CD4-positive, alpha-beta T cell treated with Interleukin-1 beta for 1 hour (primary cell): ENCODE data around the gene MEGF11.

Experiments
- DNase-seq, 2 donors: peaks; one replicate each; pipeline ENCODE4 v3.0.0-alpha.2; 2020 to 2022

Gene MEGF11

DNA sequence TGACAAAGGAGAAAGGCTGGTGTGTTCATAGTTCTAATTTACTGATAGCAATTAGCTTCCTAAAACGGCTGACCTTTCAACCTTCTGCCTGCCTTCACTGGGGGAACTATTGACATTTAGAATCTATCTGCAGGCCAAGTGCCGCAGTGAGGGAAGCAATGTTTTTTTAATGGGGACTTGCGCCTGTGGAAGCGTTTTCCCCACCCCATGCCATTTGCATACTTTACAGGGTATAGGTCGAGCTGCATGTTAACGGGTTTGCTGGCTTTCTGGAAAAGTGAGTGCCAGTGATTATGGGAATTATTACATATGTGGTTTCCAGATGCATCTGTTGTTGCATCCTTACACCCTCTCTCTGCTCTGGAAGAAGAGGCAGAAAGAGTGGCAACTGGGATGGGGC lies 204.2 kb downstream of the MEGF11 start:
- DNase-seq: no peak

DNA sequence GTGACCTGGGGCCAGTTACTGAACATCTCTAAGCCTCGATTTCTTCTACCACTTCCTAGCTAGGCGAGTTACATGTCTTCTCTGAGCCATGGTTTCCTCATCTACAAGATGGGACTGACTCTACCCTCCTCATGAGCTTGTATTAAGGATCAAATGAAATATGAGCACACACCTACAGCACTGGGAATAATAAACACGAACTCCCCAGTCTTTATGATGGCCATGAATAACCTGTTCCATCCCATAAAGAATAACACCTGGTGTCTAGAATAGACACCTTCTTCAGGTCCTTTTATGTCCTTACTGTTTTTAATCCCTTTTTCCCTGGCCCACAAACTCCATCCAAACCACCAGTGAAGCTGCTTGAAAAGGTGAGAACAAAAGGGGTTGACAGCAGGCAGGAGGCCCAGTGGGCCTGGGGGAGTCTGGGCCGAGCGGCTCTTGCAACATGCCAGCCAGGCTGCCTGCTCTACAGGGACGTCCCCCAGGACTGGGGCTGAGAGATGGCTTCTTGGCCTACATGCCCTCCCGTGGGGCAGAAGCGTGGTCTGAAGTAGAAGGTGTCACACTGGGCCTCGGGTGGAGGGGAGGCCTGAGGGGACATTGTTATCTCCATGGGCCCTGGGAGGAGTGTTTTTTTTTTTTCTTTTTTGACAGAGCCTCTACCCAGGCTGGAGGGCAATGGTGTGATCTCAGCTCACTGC lies 206.1 kb downstream of the MEGF11 start:
- no peak for DNase-seq

DNA sequence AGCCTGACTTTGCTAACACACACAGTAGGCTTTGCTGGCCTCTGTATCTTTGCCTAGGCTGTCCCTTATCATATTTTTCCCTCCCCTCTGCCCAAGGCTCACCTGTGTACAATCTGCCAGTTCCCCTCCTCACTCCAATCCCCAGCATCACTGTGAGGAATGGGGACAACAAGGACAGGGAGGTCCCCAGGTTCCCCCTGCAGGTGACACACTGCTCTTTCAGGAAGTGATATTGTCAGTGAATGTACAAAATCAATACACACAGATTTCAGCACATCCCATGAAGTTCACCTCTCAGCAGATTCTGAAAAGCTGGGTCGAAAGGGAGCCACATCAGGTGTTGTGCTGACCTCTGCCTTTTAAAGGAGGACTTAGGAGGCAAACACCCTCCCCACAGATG lies 206.8 kb downstream of the MEGF11 start:
- DNase-seq: no peak

GRCh38 chr15:66046326-66046725 lies 207.2 kb downstream of the MEGF11 start:
- no peak for DNase-seq

- no peak for DNase-seq
Observed at GRCh38 chr15:66045542-66045941, 208.0 kb downstream of the MEGF11 start.

DNA sequence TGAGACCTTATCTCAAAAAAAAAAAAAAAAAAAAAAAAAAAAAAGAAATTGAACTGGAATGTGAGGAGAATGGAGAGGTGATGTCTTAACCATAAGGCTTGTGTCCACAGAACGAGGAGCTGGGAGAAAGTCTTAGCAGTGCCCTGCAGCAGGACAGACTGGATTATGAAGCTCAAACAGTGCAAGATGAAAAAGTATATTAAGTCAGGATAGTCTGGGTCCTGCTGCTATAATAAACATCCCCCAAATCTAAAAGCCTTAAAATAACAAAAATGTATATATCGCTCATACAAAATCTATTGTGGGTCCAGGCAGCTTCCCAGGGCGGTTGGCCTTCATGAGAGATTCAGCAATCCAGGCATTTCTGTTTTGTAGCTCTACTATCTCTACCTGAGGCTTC lies 208.7 kb downstream of the MEGF11 start:
- DNase-seq: no peak

DNA sequence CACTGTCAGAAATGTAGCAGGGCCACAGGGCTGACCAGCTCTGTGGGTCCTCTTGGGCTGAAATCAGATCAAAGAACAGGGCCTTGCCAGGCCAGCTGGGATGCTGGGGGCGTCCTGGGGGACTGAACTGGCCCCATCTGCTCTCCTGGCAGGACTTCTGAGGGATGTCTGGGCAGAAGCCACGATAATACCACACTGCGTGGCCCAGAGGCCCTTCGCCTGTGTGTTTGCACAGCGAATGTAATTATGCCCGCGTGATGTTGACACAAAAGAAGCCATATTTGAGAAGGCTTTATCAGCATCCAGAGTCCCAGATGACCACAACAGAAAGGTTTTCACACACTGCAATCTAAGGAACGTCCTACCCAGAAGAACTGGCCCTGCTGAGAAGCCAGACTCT lies 210.3 kb downstream of the MEGF11 start:
- DNase-seq: no peak

GRCh38 chr15:66042624-66043023 lies 210.9 kb downstream of the MEGF11 start:
- no peak for DNase-seq

GRCh38 chr15:66041276-66041675 lies 212.3 kb downstream of the MEGF11 start:
- no peak for DNase-seq

- DNase-seq: no peak
Observed at GRCh38 chr15:66040211-66040892, 213.2 kb downstream of the MEGF11 start.

DNA sequence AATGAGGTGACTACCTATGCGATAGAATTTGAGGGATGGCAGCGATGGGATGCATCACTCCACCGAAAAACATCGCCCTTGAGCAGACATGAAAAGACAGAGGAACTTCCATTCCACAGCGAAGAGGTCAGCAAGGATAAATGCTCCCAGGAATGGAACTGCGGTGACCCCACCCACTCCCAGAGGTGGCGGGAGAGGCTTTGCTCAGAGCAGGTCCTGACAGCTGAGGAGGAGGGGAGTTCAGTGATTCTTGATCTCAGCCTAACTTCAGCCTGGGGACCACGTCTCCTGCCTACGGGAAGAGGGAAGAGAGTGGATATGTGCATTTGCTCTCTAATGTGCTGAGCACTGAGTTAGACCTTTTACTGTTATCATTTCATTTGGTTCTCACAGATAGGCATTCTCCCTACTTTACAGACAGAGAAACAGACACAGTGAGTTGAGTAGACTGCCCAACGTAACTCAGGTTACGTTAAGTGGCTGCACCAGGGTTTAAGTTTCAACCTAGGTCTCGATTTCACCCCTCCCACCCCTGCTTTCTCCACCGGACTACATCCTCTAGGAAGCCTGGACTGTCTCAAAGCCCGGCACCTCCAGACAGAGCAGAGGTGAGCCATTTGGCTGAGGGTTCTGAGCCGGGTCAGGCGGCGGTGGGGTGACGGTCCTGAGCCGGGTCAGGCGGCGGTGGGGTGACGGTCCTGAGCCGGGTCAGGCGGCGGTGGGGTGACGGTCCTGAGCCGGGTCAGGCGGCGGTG lies 214.3 kb downstream of the MEGF11 start:
- DNase-seq: no peak

- DNase-seq: no peak
Observed at GRCh38 chr15:66038387-66039116, 215.0 kb downstream of the MEGF11 start.

DNA sequence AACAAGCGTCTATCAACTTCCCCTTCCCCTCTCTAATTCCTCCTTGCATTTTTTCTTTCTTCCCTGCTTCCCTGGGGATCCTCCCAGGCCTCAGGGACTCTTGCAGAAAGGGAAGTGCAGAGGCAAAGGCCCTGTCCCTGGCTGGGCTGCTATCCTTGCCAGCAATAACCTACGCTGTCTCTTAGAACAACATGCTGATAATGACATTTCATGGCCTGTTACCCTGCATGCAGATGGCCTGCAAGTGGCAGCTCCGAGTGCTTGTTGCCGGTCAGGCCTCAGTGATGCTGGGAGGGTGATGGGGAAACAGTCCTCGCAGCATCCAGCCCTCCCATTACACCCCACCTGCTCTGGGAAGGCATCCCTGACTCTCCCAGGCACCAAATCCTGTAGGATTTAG lies 216.7 kb downstream of the MEGF11 start:
- DNase-seq: no peak

DNA sequence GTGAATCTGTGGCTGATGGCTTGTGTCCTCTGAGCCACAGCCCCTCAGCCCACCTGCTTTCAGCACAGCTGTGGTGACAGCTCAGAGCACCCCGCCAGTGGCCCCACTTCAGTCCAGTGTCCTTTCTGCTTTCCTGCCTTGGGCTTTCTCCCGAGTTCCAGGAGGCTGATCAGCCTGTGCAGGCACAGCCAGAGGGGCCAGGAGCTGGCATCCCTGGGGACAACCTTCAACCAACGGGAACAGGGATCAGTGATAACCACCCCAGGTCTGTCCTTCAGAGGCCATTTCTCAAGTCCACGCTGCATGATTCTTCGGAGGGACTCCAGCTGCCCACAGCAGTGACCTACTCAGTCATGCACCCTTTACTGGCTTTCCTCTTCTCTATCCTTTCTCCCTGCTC lies 217.6 kb downstream of the MEGF11 start:
- DNase-seq: no peak

DNA sequence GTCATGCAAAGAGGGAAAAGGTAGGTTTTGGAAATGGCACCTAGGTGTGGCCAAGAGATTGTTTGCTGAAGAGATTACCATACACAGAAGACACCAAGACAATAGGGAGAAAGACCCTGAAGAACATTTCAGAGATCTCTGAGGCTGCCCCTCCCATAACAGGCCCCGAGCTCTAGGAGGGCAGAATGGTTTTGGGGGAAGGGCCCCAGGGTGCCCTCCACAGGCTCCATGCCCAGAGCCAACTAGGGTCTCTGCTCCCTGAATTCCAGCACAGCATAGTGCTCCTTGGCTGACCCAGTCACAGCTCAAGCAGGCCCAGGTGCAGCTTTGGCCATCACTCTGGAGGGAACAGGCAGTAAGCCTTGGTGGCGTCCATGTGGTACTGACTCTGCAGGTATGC lies 220.4 kb downstream of the MEGF11 start:
- DNase-seq: no peak

DNA sequence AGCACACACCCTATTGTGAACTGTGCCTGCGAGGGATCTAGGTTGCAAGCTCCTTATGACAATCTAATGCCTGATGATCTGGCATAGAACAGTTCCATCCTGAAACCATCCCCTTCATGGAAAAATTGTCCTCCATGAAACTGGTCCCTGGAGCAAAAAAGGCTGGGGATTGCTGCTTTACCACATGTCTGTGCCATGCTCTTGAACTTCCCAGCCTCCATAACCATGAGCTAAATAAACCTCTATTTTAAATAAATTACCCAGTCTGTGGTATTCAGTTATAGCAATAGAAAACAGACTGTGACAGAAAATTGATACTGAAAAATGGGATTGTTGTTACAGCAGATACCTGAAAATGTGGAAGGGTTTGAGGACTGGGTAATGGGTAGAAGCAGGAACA lies 221.5 kb downstream of the MEGF11 start:
- no peak for DNase-seq

GRCh38 chr15:66030650-66031049 lies 222.9 kb downstream of the MEGF11 start:
- DNase-seq: no peak

DNA sequence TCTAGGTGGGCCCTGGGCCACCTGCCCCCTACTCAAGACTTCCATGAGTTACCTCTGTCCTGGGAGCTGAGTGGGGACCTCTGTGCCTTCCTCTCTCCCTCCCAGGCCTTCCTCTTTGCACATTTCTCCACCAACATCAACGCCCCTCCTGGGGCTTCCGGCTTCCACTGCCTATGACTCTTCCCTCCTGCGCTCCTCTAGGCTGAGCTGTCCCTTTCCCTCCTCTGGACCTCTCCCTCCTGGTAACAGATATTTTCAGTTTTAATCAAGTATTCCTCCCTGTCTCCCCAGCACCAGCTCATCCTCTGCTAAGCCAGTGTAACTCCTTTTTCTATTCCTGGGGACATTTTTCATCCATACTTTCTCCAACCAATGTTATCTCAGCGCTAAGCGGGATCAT lies 223.9 kb downstream of the MEGF11 start:
- DNase-seq: no peak

DNA sequence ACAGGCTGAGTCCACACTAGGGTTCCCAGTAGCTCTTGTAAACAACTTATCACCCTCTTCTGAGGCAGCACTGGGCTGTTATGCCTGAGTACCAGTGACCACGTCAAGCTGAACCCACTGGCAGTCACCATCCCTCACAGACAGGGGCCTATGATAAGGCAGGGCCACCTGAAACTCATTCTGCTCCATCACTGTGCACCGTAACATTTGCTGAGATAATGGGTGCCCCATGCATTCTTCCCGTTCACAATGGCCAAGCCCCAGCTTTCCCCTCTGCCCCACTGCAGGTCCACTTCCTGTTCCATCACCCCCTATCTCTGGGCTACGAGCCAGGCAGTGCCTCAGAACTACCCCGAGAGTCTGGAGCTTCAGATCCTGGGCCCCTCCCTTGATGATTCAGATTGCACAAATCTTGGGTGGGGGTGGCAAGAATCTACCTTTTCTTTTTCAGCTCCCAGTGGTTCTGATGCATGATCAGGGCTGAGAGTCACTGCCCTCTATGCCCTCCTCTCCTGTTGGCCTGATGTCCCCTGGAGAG lies 226.2 kb downstream of the MEGF11 start:
- DNase-seq: no peak

GRCh38 chr15:66025972-66026371 lies 227.6 kb downstream of the MEGF11 start:
- no peak for DNase-seq

- DNase-seq: no peak
Observed at GRCh38 chr15:66025015-66025452, 228.5 kb downstream of the MEGF11 start.

GRCh38 chr15:66024116-66024515 lies 229.4 kb downstream of the MEGF11 start:
- no peak for DNase-seq
